Spinal cord (tissue), 10 donors: ENCODE measurements around the gene CAPS. TPM values are rescaled to one million over a fixed set of nuclear protein-coding genes. Genes with fewer than 3 reads are reported as not detected.
"Not testable (repeated sequence)": the region's sequence is repeated elsewhere in the genome, so short reads cannot be mapped to it uniquely, and the experiment has no call there.

ENCODE experiments used
- DNase-seq, 6 donors: peaks; one replicate each; pipeline versions ENCODE4 v3.0.0 to v3.0.0-alpha.2; 2013 to 2015; ENCODE audit warnings: low spot score in 6 of 6, low read depth in 4 of 6
- H3K27ac ChIP-seq: one replicate; pipeline ENCODE4 v1.5.1; 2013; ENCODE audit warnings: low read depth, low read length, control low read depth
- H3K27me3 ChIP-seq: one replicate; pipeline ENCODE4 v1.6.1; 2013; ENCODE audit warnings: low read length; ENCODE audit not compliant: control insufficient read depth, insufficient read depth
- H3K36me3 ChIP-seq: one replicate; pipeline ENCODE4 v1.6.1; 2013; ENCODE audit warnings: low read length; ENCODE audit not compliant: control insufficient read depth, insufficient read depth
- H3K4me1 ChIP-seq: one replicate; pipeline ENCODE4 v1.6.1; 2013; ENCODE audit warnings: low read length; ENCODE audit not compliant: control insufficient read depth, insufficient read depth
- H3K4me3 ChIP-seq: one replicate; pipeline ENCODE4 v1.5.1; 2013; ENCODE audit warnings: low read depth, low read length, control low read depth
- H3K9me3 ChIP-seq: one replicate; pipeline ENCODE4 v1.6.1; 2013; ENCODE audit warnings: low read length; ENCODE audit not compliant: control insufficient read depth, insufficient read depth
- WGBS: methylation state at CpG from one replicate; pipeline ENCODE4 v1.1.5; 2013; ENCODE audit warnings: missing lambda C conversion rate; ENCODE audit not compliant: insufficient coverage; 5-methylcytosine and 5-hydroxymethylcytosine counted together
- polyA plus RNA-seq, 2 donors: library from polyadenylated mRNA; unstranded; fragments of 120-200 nt; gene quantifications; one replicate each; pipeline ENCODE4 v1.2.1, GENCODE V29; 2013; ENCODE audit not compliant: insufficient read length in 2 of 2
- total RNA-seq, 2 donors: library from RNA; depleted of rRNA in 1 of 2; stranded (reverse); fragments of 120-200 nt in 1 of 2; fragments of >200 nt in 1 of 2; gene quantifications; one replicate each; pipeline versions ENCODE4 v1.2.3 to v1.2.4, GENCODE V29; 2013 to 2014
- donor health status: healthy.

CAPS gene
- total and polyA plus RNA-seq, 4 donors: 15.3 to 85.3 (median 49.4) TPM

DNA sequence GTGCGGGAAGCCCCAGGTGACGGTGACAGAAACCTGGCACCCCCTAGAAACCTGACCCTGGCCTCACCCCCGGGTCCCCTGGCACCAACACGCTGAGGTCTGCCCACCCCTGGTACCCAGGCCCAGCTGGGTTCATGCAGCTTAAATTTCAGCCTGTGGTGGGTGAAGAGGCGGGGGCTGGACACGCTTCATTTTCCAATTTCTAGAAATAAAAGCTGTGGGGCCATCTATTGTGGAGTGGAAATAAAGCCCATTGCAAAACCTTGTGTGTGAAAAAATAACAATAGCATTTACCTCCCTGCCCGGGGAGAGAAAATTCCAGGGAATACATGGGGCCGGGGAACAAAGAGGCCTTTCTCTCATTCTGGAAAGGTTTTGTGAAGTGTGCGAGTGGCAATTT, 36.2 kb upstream of the CAPS start:
- H3K4me1 ChIP-seq: peaks cover 8% of the 10 kb centered on the region
- no peak overlapping the region for H3K27ac ChIP-seq
- 28% methylated on average over 3 of the region's 9 CpGs for WGBS
- DNase-seq: peak in 1 of 6 donors; percentile 9
- no peaks in the 10 kb centered on the region for H3K9me3 ChIP-seq
- H3K4me3 ChIP-seq: no peak overlapping the region
- peaks cover 2% of the 10 kb centered on the region for H3K27me3 ChIP-seq
- H3K36me3 ChIP-seq: no peaks in the 10 kb centered on the region

DNA sequence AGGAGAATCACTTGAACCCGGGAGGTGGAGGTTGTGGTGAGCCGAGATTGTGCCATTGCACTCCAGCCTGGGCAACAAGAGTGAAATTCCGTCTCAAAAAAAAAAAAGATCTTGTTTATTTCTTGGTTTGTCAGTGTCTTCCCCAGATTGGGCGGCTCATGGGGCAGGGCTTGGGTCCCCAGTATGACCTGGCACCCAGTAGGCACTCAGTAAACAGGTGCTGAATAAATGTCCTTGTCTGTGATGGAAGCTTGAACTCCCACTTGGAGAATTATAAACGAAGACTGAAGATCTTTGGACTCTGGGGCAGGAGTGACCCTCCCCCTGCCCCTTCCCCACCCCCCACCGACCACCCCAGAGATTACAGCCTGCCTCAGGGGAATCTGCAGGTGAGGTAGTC, 33.9 kb upstream of the CAPS start:
- Histone ChIP-seq H3K4me3 (no peak overlapping the region), H3K9me3 (no peaks in the 10 kb centered on the region), H3K27ac (no peak overlapping the region), H3K36me3 (no peaks in the 10 kb centered on the region), H3K4me1 (peaks cover 8% of the 10 kb centered on the region), H3K27me3 (peaks cover 2% of the 10 kb centered on the region)
- DNase-seq: no peak
- WGBS: 86% methylated on average over 1 of the region's 6 CpGs

DNA sequence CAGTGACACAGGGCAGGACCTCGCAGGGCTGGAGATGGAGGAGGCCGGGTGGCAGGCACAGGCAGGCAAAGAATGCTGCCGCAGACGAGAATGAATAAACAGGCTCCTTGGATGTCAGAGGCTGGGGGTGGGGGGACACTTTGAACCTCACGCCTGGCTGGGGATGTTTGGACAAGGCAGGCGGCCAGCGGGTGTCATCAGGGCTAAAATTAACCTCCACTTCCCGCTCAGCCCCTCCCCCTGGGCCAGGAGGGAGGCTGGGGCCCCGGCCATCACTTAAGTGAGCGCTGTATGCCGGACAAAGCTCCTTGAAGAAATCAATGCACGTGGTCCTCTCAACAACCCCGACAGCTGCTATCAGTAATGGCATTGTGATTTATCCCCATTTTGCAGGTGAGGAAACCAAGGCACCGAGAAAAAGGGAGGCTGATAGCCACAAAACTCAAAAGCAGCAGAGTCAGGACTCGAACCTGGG, 33.4 kb upstream of the CAPS start:
- H3K4me1 ChIP-seq: peaks cover 8% of the 10 kb centered on the region
- 11% methylated on average over 11 of the region's 15 CpGs for WGBS
- no peaks in the 10 kb centered on the region for H3K36me3 ChIP-seq
- H3K4me3 ChIP-seq: no peak overlapping the region
- no peak overlapping the region for H3K27ac ChIP-seq
- no peaks in the 10 kb centered on the region for H3K9me3 ChIP-seq
- peak in 1 of 6 donors; percentile 36 for DNase-seq
- peaks cover 2% of the 10 kb centered on the region for H3K27me3 ChIP-seq

DNA sequence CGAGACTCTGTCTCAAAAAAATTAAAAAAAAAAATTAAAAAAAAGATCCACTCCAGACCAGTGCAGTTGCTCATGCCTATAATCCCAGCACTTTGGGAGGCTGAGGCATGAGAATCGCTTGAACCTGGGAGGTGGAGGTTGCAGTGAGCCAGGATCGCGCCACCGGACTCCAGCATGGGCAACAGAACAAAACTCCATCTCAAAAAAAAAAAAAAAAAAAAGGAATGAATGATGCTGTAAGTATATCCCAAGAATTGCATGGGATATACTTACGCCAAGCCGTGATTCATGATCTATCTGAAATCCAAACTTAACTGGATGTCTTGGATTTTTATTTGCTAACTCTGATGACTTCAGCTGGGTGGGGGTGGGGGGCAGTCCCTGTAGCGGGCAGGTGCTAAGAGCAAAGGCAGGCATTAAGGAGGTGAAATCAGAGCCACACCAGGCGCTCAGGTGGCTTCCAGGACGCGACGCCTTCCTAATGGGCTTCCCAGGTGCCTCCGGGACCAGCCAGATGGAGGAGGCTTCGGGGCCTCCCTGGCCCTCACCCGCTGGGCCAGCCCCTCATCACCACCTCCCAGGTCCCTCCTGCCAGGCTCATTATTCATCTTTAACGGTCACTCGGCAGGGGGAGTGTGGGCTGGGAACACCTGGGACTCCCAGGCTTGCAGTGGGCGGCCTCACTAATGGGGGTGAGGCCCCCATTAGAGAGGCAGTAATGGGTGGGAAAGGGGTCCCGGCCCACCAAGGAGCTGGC, 32.3 kb upstream of the CAPS start:
- H3K4me3 ChIP-seq: no peak overlapping the region
- peaks cover 8% of the 10 kb centered on the region for H3K4me1 ChIP-seq
- H3K36me3 ChIP-seq: no peaks in the 10 kb centered on the region
- DNase-seq: no peak
- WGBS: 56% methylated on average over 11 of the region's 19 CpGs
- peaks cover 2% of the 10 kb centered on the region for H3K27me3 ChIP-seq
- H3K9me3 ChIP-seq: no peaks in the 10 kb centered on the region
- H3K27ac ChIP-seq: no peak overlapping the region

DNA sequence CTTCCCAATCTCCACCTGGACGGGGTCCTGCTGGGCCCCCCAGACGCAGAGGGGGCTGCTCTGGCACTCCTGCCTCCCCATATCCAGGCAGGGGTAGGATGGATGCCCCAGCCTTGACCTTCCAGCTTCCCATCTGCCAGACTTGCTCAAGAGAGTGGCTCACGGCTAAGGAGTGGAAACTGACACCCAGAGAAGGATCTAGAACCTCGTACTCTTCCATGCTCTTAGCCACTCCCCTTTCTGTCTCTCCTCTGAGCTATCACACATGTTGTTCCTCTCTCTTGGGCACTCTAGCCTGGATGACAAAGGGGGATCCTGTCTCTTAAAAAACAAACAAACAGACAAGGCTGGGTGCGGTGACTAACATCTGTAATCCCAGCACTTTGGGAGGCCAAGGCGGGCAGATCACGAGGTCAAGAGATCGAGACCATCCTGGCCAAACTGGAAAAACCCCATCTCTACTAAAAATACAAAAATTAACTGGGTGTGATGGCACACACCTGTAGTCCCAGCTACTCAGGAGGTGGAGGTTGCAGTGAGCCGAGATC, 31.6 kb upstream of the CAPS start:
- no peaks in the 10 kb centered on the region for H3K9me3 ChIP-seq

DNA sequence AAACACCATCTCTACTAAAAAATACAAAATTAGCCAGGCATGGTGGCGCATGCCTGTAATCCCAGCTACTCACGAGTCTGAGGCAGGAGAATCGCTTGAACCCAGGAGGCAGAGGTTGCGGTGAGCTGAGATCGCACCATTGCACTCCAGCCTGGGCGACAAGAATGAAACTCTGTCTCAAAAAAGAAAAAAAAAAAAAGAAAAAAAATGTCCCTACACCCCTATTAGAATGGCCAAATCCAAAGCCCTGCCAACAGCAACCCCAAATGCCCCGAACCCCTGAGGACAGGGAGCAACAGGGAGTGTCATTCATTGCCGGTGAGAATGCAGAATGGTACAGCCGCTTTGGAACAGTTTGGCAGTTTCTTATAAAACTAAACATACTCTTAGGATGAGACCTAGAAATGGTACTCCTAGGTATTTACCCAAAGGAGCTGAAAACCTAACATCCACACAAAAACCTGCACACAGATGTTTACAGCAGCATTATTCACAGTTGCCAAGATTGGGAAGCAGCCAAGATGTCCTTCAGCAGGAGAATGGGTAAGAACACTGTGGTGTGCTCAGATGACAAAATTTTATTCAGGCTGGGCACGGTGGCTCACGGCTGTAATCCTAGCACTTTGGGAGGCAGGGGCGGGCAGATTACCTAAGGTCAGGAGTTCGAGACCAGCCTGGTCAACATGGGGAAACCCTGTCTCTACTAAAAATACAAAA, 30.7 kb upstream of the CAPS start:
- H3K27ac ChIP-seq, H3K9me3 ChIP-seq, H3K4me3 ChIP-seq, H3K4me1 ChIP-seq, H3K36me3 ChIP-seq, H3K27me3 ChIP-seq: not testable (repeated sequence)
- peak in 1 of 6 donors; percentile 35 for DNase-seq
- WGBS: 52% methylated on average over 3 of the region's 13 CpGs

More for the DNA sequence above, 31.6 kb upstream of the CAPS start:
- DNase-seq: no peak
- Histone ChIP-seq H3K27me3 (peaks cover 2% of the 10 kb centered on the region), H3K36me3 (no peaks in the 10 kb centered on the region), H3K4me1 (peaks cover 8% of the 10 kb centered on the region), H3K4me3 (no peak overlapping the region), H3K27ac (no peak overlapping the region)
- 81% methylated on average over 3 of the region's 9 CpGs for WGBS

DNA sequence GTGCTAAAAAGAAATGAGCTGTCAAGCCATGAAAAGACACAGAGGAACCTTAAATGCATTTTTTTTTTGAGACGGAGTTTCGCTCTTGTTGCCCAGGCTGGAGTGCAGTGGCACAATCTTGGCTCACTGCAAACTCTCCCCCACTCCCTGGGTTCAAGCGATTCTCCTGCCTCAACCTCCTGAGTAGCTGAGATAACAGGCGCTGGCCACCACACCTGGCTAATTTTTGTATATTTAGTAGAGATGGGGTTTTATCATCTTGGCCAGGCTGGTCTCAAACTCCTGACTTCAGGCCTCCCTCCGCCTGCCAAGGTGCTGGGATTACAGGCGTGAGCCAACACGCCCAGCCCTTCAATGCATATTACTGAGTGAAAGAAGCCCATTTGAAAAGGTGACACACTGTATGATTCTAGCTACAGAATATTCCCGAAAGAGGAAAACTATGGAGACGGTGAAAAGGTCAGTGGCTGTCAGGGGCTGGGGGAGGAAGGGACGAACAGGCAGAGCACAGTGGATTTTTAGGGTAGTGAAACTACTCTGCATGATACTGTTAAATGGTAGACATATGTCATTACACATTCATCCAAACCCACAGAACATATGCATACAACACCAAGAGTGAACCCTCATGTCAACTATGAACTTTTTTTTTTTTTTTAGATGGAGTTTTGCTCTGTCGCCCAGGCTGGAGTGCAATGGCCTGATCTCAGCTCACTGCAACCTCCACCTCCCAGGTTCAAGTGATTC, 29.8 kb upstream of the CAPS start:
- 69% methylated on average over 4 of the region's 11 CpGs for WGBS
- H3K4me3 ChIP-seq, H3K27me3 ChIP-seq, H3K36me3 ChIP-seq, H3K4me1 ChIP-seq, H3K27ac ChIP-seq, H3K9me3 ChIP-seq, DNase-seq: not testable (repeated sequence)

DNA sequence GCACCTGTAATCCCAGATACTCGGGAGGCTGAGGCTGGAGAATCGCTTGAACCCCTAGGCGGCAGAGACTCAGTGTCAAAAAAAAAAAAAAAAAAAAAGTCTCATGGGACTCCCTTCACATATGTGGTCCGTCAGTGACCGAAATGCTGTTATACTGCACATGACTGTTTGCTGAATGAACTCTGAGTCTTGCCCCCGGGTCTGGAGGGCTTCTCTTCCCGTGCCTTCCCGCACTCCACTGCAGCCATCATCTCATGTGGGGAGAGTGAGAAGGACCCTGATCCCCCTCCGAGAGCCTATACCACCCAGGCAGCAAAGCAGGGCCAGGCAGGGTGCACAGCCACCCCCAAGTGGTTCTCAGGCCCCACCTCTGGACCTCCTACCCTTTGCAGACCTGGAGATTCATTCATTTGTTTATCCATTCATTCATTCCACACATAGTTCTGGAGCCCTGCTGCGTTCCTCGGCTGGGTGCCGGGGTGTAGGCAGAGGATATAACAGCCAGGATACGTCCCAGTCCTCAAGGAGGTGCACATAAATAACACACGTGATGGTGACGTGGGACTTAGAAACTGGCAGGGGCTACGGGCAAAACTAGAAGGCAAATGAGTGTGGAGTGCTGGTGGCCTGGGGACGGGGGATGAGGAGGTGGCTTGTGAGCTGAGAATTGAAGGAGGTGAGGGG, 24.6 kb upstream of the CAPS start:
- 69% methylated on average over 14 of the region's 17 CpGs for WGBS
- Histone ChIP-seq H3K27ac (no peak overlapping the region), H3K9me3 (no peaks in the 10 kb centered on the region), H3K4me3 (no peak overlapping the region), H3K36me3 (peaks cover 11% of the 10 kb centered on the region), H3K4me1 (peaks cover 14% of the 10 kb centered on the region), H3K27me3 (peaks cover 5% of the 10 kb centered on the region)
- no peak for DNase-seq

DNA sequence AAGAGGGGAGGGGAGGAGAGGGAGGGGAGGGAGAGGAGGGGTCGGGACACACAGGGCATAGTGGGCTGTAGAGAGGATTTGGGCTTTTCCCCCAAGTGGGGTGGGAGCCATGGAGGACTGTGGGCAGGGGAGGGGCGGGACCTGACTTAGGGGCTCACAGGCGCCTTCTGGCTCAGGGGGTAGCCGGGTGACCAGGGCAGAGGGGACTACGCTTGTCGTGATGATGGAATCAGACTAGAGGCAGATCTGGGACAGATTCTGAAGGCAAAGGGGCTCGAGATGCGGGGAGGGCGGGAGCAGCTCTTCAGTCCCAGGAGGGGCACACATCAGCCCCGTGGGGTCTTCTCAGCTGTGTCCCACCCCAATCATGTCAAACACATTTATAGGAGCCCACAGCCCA, 24.0 kb upstream of the CAPS start:
- DNase-seq: no peak
- Histone ChIP-seq H3K36me3 (peaks cover 18% of the 10 kb centered on the region), H3K4me1 (peaks cover 14% of the 10 kb centered on the region), H3K9me3 (no peaks in the 10 kb centered on the region), H3K27me3 (peaks cover 5% of the 10 kb centered on the region), H3K4me3 (no peak overlapping the region), H3K27ac (no peak overlapping the region)
- 56% methylated on average over 5 of the region's 10 CpGs for WGBS
